Endothelial cell of umbilical vein (primary cell): ENCODE measurements around the gene MAPKAP1. TPM values are rescaled to one million over a fixed set of nuclear protein-coding genes. Genes with fewer than 3 reads are reported as not detected.

ENCODE experiments used
- BruUV-seq: library from RNA; stranded (reverse); fragments of 400-500 nt; replicated peaks from 2 replicates; lab custom pipeline; 2021; lab: Mats Ljungman, UMichigan
- CTCF ChIA-PET: fragments of 300-600, 350-600 bp; sonication (Branson Sonifier 250); formaldehyde crosslinking; loops from one replicate; lab custom pipeline; 2021; ENCODE audit warnings: antibody characterized with exemption, inconsistent platforms; lab: Charles Lee
- POLR2A ChIA-PET: fragments of 300-600, 350-600 bp; sonication (Branson Sonifier 250); formaldehyde crosslinking; loops from one replicate; lab custom pipeline; 2021; ENCODE audit warnings: antibody characterized with exemption, inconsistent platforms; lab: Charles Lee
- DNase-seq: peaks from one replicate; pipeline ENCODE4 v3.0.0-alpha.2; 2011; ENCODE audit warnings: low read depth, low spot score
- FAIRE-seq: peaks from 2 replicates; lab custom pipeline; 2011; peaks lifted over from hg19 to GRCh38; lab: Jason Lieb, UNC
- H2AFZ ChIP-seq: 2 replicates; pipeline ENCODE4 v1.6.0; 2012; ENCODE audit warnings: low read depth, low read length, control low read depth, inconsistent platforms
- H3K27ac ChIP-seq: 2 replicates; pipeline ENCODE4 v1.5.1; 2011; ENCODE audit warnings: low read depth, mild to moderate bottlenecking, control low read depth, low read length, moderate library complexity; ENCODE audit not compliant: insufficient read depth
- H3K27me3 ChIP-seq, 2 experiments: 2 replicates each; pipeline versions ENCODE4 v1.6.0 to v1.6.1; 2011; ENCODE audit warnings: low read length in 2 of 2, mixed read lengths in 1 of 2; ENCODE audit not compliant: control insufficient read depth in 2 of 2, insufficient read depth in 2 of 2
- H3K36me3 ChIP-seq, 2 experiments: 2 replicates in 1 of 2; 3 replicates in 1 of 2; pipeline ENCODE4 v1.5.1; 2011; ENCODE audit warnings: low read length in 2 of 2, mild to moderate bottlenecking in 1 of 2, moderate library complexity in 1 of 2; ENCODE audit not compliant: control insufficient read depth in 2 of 2, insufficient read depth in 2 of 2; ENCODE audit errors: extremely low read depth in 1 of 2
- H3K4me1 ChIP-seq: 3 replicates; pipeline ENCODE4 v1.5.1; 2011; ENCODE audit warnings: mild to moderate bottlenecking, low read length; ENCODE audit not compliant: control insufficient read depth, insufficient read depth; ENCODE audit errors: extremely low read depth
- H3K4me2 ChIP-seq: 2 replicates; pipeline ENCODE4 v1.6.1; 2011; ENCODE audit warnings: low read length, control low read depth, mixed read lengths; ENCODE audit not compliant: insufficient read depth
- H3K4me3 ChIP-seq, 3 experiments: fragments of 200-600 bp in 1 of 3; sonication (generic), shearing (Covaris generic) in 1 of 3; replicated peaks in 1 of 3; 2 replicates each; pipeline ENCODE4 v1.5.1; 2011 to 2016; ENCODE audit warnings: control low read depth in 3 of 3, low read length in 3 of 3, mild to moderate bottlenecking in 2 of 3, inconsistent platforms in 1 of 3, low read depth in 1 of 3, moderate library complexity in 1 of 3; ENCODE audit not compliant: insufficient read depth in 1 of 3
- H3K79me2 ChIP-seq: 2 replicates; pipeline ENCODE4 v1.6.0; 2012; ENCODE audit warnings: low read length, inconsistent platforms; ENCODE audit not compliant: control insufficient read depth, insufficient read depth
- H3K9ac ChIP-seq: replicated peaks from 2 replicates; pipeline ENCODE3; 2011; ENCODE audit warnings: low read length, control low read depth; ENCODE audit not compliant: insufficient read depth; ENCODE audit errors: extremely low read depth
- H3K9me1 ChIP-seq: replicated peaks from 3 replicates; pipeline ENCODE4 v1.6.0; 2011; ENCODE audit warnings: mild to moderate bottlenecking, low read length; ENCODE audit not compliant: control insufficient read depth, insufficient read depth; ENCODE audit errors: extremely low read depth
- H3K9me3 ChIP-seq: replicated peaks from 2 replicates; pipeline ENCODE4 v1.5.1; 2012; ENCODE audit warnings: low read length, inconsistent platforms; ENCODE audit not compliant: control insufficient read depth, insufficient read depth
- H4K20me1 ChIP-seq: replicated peaks from 2 replicates; pipeline ENCODE3; 2011; ENCODE audit warnings: mild to moderate bottlenecking, low read length; ENCODE audit not compliant: control insufficient read depth, insufficient read depth; ENCODE audit errors: extremely low read depth
- CTCF ChIP-seq, 2 donors: IDR thresholded peaks; 1 replicate in 1 of 2; 2 replicates in 1 of 2; pipeline ENCODE4 v1.5.1; 2011; ENCODE audit warnings: low read length in 2 of 2, mild to moderate bottlenecking in 2 of 2, moderate library complexity in 2 of 2, control low read depth in 1 of 2, inconsistent platforms in 1 of 2, low read depth in 1 of 2; ENCODE audit not compliant: insufficient read depth in 1 of 2; ENCODE audit errors: extremely low read depth in 1 of 2
- EZH2 ChIP-seq: IDR thresholded peaks from 2 replicates; pipeline ENCODE4 v1.6.1; 2012; ENCODE audit warnings: borderline replicate concordance, low read depth, mild to moderate bottlenecking, moderate library complexity, low read length, inconsistent platforms; ENCODE audit not compliant: severe bottlenecking
- FOS ChIP-seq: IDR thresholded peaks from 2 replicates; pipeline ENCODE4 v1.6.1; 2011; ENCODE audit warnings: mild to moderate bottlenecking, low read length, moderate library complexity, borderline replicate concordance; ENCODE audit not compliant: insufficient read depth
- GATA2 ChIP-seq: IDR thresholded peaks from 2 replicates; pipeline ENCODE4 v1.7.0; 2011; ENCODE audit warnings: low read depth, mild to moderate bottlenecking, moderate library complexity, mixed read lengths, low read length; ENCODE audit not compliant: insufficient read length, insufficient read depth
- JUN ChIP-seq: IDR thresholded peaks from 2 replicates; pipeline ENCODE4 v1.6.1; 2011; ENCODE audit warnings: borderline replicate concordance, low read depth; ENCODE audit not compliant: insufficient read length, insufficient read depth
- MYC ChIP-seq: IDR thresholded peaks from one replicate; pipeline ENCODE4 v1.6.1; 2011; ENCODE audit warnings: mild to moderate bottlenecking, low read depth, low read length
- POLR2A ChIP-seq: IDR thresholded peaks from 2 replicates; pipeline ENCODE4 v1.6.1; 2012; ENCODE audit warnings: low read depth, mild to moderate bottlenecking, control low read depth, low read length
- POLR2AphosphoS5 ChIP-seq: IDR thresholded peaks from 2 replicates; pipeline ENCODE4 v1.6.1; 2012; ENCODE audit warnings: low read depth, mild to moderate bottlenecking, control low read depth, low read length, moderate library complexity; ENCODE audit not compliant: insufficient read depth
- dilution Hi-C: fragments of 300-500 bp; cut with MboI; formaldehyde crosslinking; loops from one replicate; pipeline ENCODE4 v1.15.0; 2019; ENCODE audit warnings: low sequenced_read_pairs; ENCODE audit not compliant: extremely low pct_ligation_motif_present
- intact Hi-C: fragments of 100-400 bp; cut with micrococcal nuclease; formaldehyde crosslinking; loops from one replicate; pipeline ENCODE4 v1.10.0; 2022
- polyA plus RNA-seq, 4 experiments: library from polyadenylated mRNA; depleted of rRNA in 3 of 4; stranded (reverse) in 3 of 4; unstranded in 1 of 4; fragments of >200 nt; gene quantifications; 2 replicates each; pipeline versions ENCODE4 v1.2.1 to v1.2.3, GENCODE V29; 2011 to 2012; ENCODE audit warnings: missing spikeins in 1 of 4
- total RNA-seq: library from RNA; stranded (reverse); gene quantifications from 2 replicates; pipeline ENCODE4 v1.2.3, GENCODE V29; 2021
- TF ChIP-seq, protein P1 (sequence below): IDR thresholded peaks from 2 replicates; pipeline ENCODE4 v1.6.1; 2011; ENCODE audit not compliant: insufficient read depth, insufficient read length

MAPKAP1 gene
- total and polyA plus RNA-seq, 2 donors (not counting 3 experiments of a cell fraction or from before 2014, with no cell fraction given), result 61.9 to 99.1 TPM

- H3K27ac ChIP-seq, result no peak overlapping the region
- dilution Hi-C loops, result no loop called here
- no TSS peak for BruUV-seq
- ChIA-PET POLR2A (no interaction called here), CTCF (interaction anchor here (1.5 kb wide), 2 partner anchors 23 to 93 kb away, joined by 3 to 4 read pairs; no protein-coding TSS in a partner anchor)
- H3K9me3 ChIP-seq, result no peaks in the 10 kb centered on the region
- H3K4me3 ChIP-seq, result no peak overlapping the region
- intact Hi-C loops, result no loop called here
- TF ChIP-seq MYC (no peak), FOS (no peak), POLR2AphosphoS5 (no peak), CTCF (IDR thresholded peaks at IDR 0.05; ENCODE audit: extremely low read depth in 1 of 2, insufficient read depth in 1 of 2, low read depth in 1 of 2, low read length in 2 of 2) (no peak), GATA2 (no peak), JUN (no peak), EZH2 (no peak), POLR2A (no peak)
- TF ChIP-seq, protein P1, sequence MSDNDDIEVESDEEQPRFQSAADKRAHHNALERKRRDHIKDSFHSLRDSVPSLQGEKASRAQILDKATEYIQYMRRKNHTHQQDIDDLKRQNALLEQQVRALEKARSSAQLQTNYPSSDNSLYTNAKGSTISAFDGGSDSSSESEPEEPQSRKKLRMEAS, result no peak
- no peak overlapping the region for H3K4me2 ChIP-seq
- H3K79me2 ChIP-seq, result peaks cover 30% of the 10 kb centered on the region
- no peaks in the 10 kb centered on the region for H3K36me3 ChIP-seq
- no peaks in the 10 kb centered on the region for H3K27me3 ChIP-seq
- no peaks in the 10 kb centered on the region for H3K9me1 ChIP-seq
- no peak overlapping the region for H3K9ac ChIP-seq
- H2AFZ ChIP-seq, result no peak overlapping the region
- H3K4me1 ChIP-seq, result peaks cover 44% of the 10 kb centered on the region
- DNase-seq (no peak), FAIRE-seq (no peak)
- H4K20me1 ChIP-seq, result no peaks in the 10 kb centered on the region
Observed at GRCh38 chr9:125652233-125652594, 54.8 kb downstream of the MAPKAP1 start.
